ENCODE data around the gene SLC25A28. TPM values are rescaled to one million over a fixed set of nuclear protein-coding genes. Genes with fewer than 3 reads are reported as not detected.

Gene SLC25A28
- total RNA-seq, 2 experiments from 2014 or later: 31.6 to 36.3 TPM

DNA sequence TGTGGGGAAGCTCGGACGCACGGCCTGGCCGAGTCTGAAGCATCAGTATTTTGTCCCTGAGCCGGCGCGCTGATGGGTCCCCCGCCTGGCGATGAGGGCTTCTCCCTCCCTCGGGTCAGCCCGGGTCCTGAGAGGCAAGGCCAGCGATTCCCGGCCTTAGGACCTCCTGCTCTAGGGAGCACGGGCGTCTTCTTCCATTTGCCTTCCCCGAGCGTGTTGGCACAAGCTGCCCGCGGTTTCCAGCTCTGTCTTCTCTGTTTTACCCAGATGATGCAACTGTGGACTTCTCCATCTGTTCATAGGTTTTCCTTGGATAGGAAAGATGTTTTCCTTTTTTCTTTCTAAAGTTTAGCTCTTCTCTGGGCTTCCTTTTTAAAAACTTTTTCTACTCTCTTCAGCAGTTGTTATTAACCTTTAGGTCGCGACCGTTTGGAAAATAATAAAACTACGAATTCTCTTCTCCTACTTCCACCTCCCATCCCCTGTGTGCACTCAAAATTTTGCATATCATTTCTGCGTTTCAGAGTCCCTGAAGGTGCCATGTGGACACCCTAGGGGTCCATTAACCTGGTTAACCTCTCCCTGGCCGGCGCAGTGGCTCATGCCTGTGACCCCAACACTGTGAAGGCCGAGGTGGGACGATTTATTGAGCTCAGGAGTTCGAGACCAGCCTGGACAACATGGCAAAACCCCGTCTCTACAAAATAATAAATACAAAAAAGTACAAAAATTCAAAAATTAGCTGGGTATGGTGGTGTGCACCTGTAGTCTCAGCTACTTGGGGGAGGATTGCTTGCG lies 1.4 kb upstream of the SLC25A28 start:
- Histone ChIP-seq H3K79me2 (ENCODE audit: insufficient read depth, low read depth, low read length) (peaks cover 29% of the 10 kb centered on the region; the same call in 1 of the 2 replicates), H3K4me3 (ENCODE audit: low read depth, low read length, poor library complexity, severe bottlenecking) (peak overlapping the region; percentile 96), H3K4me1 (ENCODE audit: insufficient read depth, low read length, poor library complexity, severe bottlenecking) (peaks cover 25% of the 10 kb centered on the region), H3K9me2 (ENCODE audit: insufficient read depth, low read length) (no peaks in the 10 kb centered on the region), H4K20me1 (ENCODE audit: insufficient read depth, low read length) (peaks cover 20% of the 10 kb centered on the region), H3K4me2 (ENCODE audit: low read length) (peak overlapping the region; percentile 85), H3K9me3 (ENCODE audit: low read length) (no peaks in the 10 kb centered on the region), H2AFZ (ENCODE audit: low read length) (peak overlapping the region; percentile 77), H3K27ac (ENCODE audit: low read depth, low read length, poor library complexity, severe bottlenecking) (peak overlapping the region; percentile 85), H3K36me3 (ENCODE audit: insufficient read depth, low read length) (0 out of 2 replicates have a peak, but pooled peaks cover 5% of the 10 kb centered on the region)
- CTCF ChIA-PET (ENCODE audit: unreplicated experiment): interaction anchor here (1.4 kb wide), 1 partner anchor 37 kb away, joined by 9 read pairs; the partner anchor contains the start of gene ENTPD7
- TSS peak; percentile 76 for BruUV-seq (replicated peaks)
- TF ChIP-seq EZH2phosphoT487 (IDR thresholded peaks at IDR 0.05; ENCODE audit: borderline replicate concordance, low read depth, low read length): no peak
- TF ChIP-seq, protein P1, sequence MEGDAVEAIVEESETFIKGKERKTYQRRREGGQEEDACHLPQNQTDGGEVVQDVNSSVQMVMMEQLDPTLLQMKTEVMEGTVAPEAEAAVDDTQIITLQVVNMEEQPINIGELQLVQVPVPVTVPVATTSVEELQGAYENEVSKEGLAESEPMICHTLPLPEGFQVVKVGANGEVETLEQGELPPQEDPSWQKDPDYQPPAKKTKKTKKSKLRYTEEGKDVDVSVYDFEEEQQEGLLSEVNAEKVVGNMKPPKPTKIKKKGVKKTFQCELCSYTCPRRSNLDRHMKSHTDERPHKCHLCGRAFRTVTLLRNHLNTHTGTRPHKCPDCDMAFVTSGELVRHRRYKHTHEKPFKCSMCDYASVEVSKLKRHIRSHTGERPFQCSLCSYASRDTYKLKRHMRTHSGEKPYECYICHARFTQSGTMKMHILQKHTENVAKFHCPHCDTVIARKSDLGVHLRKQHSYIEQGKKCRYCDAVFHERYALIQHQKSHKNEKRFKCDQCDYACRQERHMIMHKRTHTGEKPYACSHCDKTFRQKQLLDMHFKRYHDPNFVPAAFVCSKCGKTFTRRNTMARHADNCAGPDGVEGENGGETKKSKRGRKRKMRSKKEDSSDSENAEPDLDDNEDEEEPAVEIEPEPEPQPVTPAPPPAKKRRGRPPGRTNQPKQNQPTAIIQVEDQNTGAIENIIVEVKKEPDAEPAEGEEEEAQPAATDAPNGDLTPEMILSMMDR (conservative IDR thresholded peaks at IDR 0.05; ENCODE audit: low read length): no peak
- POLR2A ChIA-PET: interaction anchor here (1.1 to 1.8 kb wide), 6 partner anchors 9 to 111 kb away, joined by 3 to 13 read pairs (median 4); partner anchors contain the start of genes COX15, CUTC and ENTPD7
- DNase-seq (ENCODE audit: low spot score): no peak
- intact Hi-C loops (cut with micrococcal nuclease; ENCODE audit: unreplicated experiment): loop anchor here (2.0 to 5.0 kb wide), 3 partner anchors 37 to 191 kb away; partner anchors contain the start of genes COX15, CUTC, ENTPD7 and GOT1

DNA sequence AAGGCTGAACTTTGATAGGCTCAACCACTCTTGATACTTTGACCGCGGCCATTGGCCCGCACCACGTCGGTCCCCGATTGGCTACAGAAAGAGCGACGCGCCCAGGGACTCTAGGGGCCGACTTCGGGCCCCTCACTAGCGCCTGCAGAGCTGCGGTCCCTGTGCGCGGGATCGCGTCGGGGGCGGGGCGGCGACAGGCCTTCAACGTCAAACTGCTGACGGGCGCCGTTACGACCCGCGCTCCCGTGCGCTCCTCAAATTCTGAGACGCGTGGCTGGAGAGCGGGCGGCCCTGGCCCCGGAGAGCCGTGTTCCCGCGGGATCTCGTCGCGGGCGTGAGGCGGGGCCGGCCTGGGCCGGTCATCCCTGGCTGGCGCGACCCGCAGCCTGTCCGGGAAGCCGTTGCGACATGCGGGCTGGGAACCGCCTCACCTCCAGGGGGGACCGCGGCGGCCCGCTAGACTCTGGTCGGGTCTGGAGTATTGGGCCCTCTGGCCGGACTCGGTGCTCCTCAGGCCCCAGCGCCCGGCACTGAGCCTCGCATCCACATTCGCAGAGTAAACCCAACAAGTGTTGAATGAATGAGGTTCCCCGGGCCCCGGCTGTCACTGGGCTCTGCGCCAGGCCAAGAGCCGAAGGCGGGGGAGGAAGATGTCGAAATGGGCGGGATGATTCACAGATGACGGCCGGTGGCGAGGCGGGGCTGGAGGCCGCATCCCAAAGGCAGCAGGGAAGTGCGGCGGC lies 643 bp upstream of the SLC25A28 start:
- H4K20me1 ChIP-seq (ENCODE audit: insufficient read depth, low read length): peaks cover 20% of the 10 kb centered on the region
- no peaks in the 10 kb centered on the region for H3K9me3 ChIP-seq (ENCODE audit: low read length)
- CTCF ChIA-PET (ENCODE audit: unreplicated experiment): interaction anchor here (0.6 kb wide), 1 partner anchor 273 kb away, joined by 3 read pairs; no protein-coding TSS in a partner anchor
- H3K36me3 ChIP-seq (ENCODE audit: insufficient read depth, low read length): peaks cover 11% of the 10 kb centered on the region; the same call in 1 of the 2 replicates
- peak overlapping the region; percentile 85 for H3K4me2 ChIP-seq (ENCODE audit: low read length)
- H3K4me1 ChIP-seq (ENCODE audit: insufficient read depth, low read length, poor library complexity, severe bottlenecking): peaks cover 25% of the 10 kb centered on the region
- POLR2A ChIA-PET: interaction anchor here (0.6 to 1.8 kb wide), 9 partner anchors 14 to 185 kb away, joined by 3 to 13 read pairs (median 3); partner anchors contain the start of genes COX15, CUTC and ENTPD7
- peak overlapping the region; percentile 85 for H3K27ac ChIP-seq (ENCODE audit: low read depth, low read length, poor library complexity, severe bottlenecking)
- H3K9me2 ChIP-seq (ENCODE audit: insufficient read depth, low read length): no peaks in the 10 kb centered on the region
- TF ChIP-seq, protein P1 (conservative IDR thresholded peaks at IDR 0.05; ENCODE audit: low read length): no peak; the same call in 1 of the 2 replicates
- TF ChIP-seq EZH2phosphoT487 (IDR thresholded peaks at IDR 0.05; ENCODE audit: borderline replicate concordance, low read depth, low read length): no peak
- peak; percentile 69 for DNase-seq (ENCODE audit: low spot score)
- intact Hi-C loops (cut with micrococcal nuclease; ENCODE audit: unreplicated experiment): loop anchor here (2.0 to 5.0 kb wide), 3 partner anchors 38 to 190 kb away; partner anchors contain the start of genes COX15, CUTC, ENTPD7 and GOT1
- H3K79me2 ChIP-seq (ENCODE audit: insufficient read depth, low read depth, low read length): peaks cover 29% of the 10 kb centered on the region; the same call in 1 of the 2 replicates
- H2AFZ ChIP-seq (ENCODE audit: low read length): peak overlapping the region; percentile 77
- H3K4me3 ChIP-seq (ENCODE audit: low read depth, low read length, poor library complexity, severe bottlenecking): peak overlapping the region; percentile 96
- no TSS peak for BruUV-seq (replicated peaks)

Data from OCI-LY7 (cell line).